ENCODE data around the gene AKAP8.
"Not testable (repeated sequence)": the region's sequence is repeated elsewhere in the genome, so short reads cannot be mapped to it uniquely, and the experiment has no call there.

AKAP8 gene

DNA sequence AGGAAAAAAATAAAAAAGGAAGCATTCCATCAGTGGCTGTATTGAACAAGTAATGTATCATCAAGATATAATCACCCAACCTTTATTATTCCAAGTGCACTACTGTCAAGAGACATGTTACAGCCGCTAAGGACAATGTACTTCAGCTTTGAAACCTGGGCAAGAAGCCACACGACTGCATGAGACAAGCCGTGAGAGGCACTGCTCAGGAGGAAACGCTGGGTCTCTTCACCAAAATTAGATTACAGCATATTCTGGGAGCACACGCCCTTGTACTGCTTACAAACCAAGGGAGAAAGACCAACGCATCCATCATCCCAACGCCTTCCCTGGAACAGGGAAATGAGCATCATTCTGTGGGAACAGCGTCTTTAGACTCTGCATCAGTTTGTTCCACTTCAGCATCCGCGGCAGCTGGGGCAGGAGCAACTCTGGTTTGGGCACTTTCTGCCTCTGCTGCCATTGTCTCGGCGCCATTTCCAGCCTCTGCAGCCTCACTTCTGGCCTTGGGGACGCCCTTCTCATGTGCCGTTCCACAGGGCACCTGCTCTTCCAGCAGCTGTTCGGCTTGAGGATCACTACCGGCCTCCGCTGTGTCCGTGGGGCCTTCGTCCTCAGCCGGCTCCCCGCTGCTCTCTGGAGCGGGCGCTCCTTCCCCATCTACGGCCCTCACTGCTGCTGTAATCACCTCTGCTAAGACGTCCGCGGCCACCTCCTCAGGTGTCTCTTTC, 24.9 kb downstream of the AKAP8 start:
- no peak overlapping the region for H3K4me3 ChIP-seq (ENCODE audit: low read length)
- no peak for DNase-seq (ENCODE audit: low read depth, low spot score)

DNA sequence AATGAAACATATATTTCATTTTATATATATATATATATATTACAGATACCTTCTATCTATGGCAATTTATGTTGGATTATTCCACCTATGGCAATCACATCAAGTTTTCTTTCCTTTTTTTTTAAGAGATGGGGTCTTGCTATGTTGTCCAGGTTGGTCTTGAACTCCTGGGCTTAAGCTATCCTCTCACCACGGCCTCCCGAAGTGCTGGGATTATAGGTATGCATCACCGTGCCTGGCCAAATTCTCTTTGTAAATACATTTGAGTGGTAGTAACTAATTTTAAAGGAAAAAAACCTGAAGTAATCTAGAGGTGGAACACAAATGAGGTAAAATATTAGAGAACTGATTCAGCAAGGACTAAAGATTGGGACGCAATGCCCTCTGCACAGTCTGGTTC, 25.7 kb downstream of the AKAP8 start:
- no peak for DNase-seq (ENCODE audit: low read depth, low spot score)

DNA sequence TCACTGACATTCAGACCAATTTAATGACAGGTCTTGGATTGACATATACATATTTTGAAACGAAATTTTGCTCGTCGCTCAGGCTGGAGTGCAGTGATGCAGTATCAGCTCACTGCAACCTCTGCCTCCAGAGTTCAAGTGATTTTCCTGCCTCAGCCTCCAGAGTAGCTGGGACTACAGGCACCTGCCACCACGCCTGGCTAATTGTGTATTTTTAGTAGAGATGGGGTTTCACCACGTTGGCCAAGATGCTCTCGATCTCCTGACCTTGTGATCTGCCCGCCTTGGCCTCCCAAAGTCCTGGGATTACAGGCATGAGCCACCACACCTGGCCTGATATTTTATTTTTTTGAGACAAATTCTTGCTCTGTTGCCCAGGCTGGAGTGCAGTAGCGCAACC, 27.1 kb downstream of the AKAP8 start:
- not testable (repeated sequence) for H3K4me3 ChIP-seq (ENCODE audit: low read length); DNase-seq (ENCODE audit: low read depth, low spot score)

More for the DNA sequence above, 25.7 kb downstream of the AKAP8 start:
- no peak overlapping the region for H3K4me3 ChIP-seq (ENCODE audit: low read length)

DNA sequence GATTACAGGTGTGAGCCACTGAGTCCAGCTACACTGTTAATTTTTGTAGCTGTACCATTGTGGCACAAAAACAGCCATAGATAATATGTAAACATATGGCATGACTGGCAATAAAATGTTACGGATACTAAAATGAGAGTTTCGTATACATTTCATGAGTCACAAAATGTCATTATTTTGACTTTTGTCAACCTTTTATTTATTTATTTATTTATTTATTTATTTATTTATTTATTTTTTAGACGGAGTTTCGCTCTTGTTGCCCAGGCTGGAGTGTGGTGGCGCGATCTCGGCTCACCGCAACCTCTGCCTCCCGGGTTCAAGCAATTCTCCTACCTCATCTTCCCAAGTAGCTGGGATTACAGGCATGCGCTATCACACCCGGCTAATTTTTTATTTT, 38.3 kb downstream of the AKAP8 start:
- not testable (repeated sequence) for H3K4me3 ChIP-seq (ENCODE audit: low read length); DNase-seq (ENCODE audit: low read depth, low spot score)

DNA sequence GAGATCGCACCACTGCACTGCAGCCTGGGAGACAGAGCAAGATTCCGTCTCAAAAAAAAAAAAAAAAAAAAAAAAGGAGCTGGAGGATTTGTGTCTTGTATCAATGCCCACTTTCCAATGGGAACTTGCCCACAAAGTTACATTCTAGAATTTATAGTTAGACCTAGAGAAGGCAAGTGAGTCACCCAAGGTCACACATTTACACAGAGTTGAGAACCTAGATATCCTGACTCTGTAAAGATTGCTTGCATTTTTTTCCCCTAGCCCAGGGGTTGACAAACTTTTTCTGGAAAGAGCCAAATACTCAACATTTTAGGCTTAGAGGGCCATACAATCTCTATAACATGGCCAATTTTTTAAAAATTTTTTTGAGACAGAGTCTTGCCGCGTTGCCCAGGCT, 39.5 kb downstream of the AKAP8 start:
- DNase-seq (ENCODE audit: low read depth, low spot score), result no peak
- H3K4me3 ChIP-seq (ENCODE audit: low read length), result no peak overlapping the region

DNA sequence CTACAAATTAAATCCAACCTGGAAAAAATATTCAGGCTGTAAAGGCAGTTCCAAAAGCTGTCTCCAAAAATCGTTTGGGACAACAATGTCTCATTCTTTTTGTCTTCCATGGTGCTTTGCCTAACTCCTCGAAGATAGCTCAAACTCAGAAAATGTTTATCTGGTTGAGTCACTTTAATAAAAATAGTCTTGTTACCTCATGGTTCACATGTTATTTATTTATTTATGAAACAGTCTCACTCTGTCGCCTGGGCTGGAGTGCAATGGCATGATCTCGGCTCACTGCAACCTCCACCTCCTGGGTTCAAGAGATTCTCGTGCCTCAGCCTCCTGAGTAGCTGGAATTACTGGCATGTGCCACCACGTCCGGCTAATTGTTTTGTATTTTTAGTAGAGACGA, 42.4 kb downstream of the AKAP8 start:
- DNase-seq (ENCODE audit: low read depth, low spot score), result no peak

DNA sequence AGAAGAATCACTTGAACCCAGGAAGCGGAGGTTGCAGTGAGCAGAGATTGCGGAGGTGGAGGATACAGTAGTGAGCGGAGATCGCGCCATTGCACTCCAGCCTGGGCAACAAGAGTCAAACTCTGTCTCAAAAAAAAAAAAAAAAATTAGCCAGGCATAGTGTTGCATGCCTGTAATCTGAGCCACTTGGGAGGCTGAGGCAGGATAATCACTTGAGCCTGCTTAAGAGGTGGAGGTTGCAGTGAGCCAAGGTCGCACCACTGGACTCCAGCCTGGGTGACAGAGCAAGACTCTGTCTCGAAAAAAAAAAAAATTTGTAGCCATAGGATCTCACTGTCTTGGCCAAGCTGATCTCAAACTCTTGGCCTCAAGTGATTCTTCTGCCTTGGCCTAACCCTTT, 43.6 kb downstream of the AKAP8 start:
- not testable (repeated sequence) for DNase-seq (ENCODE audit: low read depth, low spot score)

More for the DNA sequence above, 42.4 kb downstream of the AKAP8 start:
- H3K4me3 ChIP-seq (ENCODE audit: low read length), result no peak overlapping the region

DNA sequence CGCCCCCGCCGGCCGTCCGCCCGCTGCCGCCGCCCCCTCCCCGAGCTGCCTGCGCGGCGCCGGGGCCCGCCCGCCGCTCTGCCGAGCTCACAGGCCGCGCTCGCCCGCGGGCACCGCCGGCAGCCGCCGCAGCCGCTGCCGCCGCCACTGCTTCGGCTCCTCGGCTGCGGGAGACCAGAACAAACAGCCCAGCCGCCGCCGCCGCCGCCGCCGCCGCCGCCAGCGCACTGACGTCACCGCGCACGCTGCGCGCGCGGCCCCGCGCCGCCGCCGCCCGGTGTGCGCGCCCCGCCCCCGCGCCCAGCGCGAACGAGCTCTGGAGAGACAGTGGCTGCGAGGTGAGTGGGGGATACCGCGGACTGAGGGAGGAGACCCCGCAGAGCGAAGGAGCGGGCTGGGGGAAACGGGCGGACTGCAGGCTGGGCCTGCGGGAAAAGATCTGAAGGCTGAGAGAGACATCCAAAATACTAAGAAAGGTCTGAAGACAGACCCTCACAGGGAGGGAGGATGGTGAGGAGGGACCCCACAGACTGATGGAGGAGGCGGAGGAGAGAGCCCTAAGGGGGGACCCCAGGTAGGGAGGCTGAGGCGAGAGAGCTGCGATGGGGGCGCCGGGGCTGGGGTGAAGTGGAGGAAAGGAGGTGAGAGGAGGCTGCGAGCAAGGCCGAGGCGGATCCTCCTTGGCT, 47.1 kb downstream of the AKAP8 start, which contains the start of gene BRD4:
Gene BRD4, minus strand, starts transcription at position 229 of the 686 bp plus-strand sequence. CDS start 59,440 bp downstream, outside the sequence.
- DNase-seq (ENCODE audit: low read depth, low spot score), result peak; percentile 33

More for the DNA sequence above, 43.6 kb downstream of the AKAP8 start:
- H3K4me3 ChIP-seq (ENCODE audit: low read length), result not testable (repeated sequence)

DNA sequence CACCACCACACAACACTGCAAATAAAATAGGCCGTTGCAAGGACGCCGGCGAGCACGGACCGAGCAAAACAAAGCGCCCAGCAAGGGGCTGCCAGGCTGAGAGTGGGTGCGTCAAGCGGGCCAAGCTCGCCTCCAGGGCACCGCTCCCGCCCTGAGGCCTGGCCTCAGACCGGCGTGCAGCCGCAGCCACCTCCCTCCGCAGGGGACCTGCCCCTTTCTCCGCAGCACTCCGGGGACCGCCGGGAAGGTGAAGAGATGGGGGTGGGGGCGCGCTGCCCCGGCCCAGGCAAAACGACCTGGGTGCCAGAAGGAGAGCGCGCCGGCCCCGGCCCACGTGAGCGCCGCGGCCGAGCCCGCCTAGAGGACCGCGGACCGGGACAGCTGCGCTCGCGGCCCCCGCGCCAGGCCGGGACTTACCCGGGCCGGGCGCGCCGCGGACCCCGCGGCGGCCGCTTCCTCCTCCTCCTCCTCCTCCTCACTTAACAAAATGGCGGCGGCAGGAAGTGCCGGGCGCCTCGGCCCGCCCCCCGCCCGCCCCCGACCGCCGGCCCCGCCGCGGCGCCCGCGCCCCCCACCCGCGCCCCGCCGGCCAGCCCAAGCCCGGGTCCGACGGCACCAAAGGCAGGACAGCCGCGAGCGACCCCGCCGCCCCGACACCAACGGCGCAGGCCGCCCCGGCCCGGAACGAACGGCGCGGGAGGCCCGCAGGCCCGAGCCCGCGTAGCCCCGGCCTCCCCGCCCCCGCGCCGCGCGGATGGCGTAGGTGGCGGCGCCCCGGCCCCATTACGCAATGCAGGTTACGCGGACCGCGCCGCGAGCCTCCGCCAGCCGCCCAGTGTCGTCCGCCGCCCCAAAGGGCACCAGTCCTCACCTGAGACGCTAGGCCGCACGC, 47.9 kb downstream of the AKAP8 start:
- peak overlapping the region; percentile 94 for H3K4me3 ChIP-seq (ENCODE audit: low read length)
- DNase-seq (ENCODE audit: low read depth, low spot score), result no peak

More for the DNA sequence above, 47.1 kb downstream of the AKAP8 start, which contains the start of gene BRD4:
- H3K4me3 ChIP-seq (ENCODE audit: low read length), result peak within 1 kb of the TSS; percentile 94

DNA sequence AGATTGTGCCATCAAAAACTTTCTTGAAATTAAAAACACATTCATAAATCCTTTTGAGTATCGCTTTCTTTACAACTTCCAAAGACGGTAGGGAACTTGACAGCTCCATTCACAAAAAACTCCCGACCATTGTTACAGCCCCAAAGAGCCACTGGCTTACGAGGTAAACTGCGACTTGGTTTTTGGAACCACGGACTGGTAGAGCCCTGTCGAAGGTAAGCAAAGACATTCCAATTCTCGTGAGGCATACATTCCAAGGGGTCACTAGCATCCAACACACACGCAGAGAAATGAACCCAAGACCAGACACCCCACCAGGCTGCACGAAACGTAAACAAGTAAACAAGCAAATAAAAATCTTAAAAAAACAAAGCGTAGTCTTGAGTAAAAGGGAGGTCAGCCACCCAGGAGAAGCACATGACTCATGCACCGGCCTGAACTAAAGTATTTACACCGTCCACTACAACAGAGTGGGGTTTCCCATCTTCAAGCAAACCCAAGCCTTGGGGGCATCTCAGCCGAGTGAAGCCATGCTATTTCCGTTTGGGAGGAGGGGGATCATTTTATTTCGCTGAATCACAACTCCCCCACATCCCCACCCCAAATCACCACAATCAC, 48.7 kb downstream of the AKAP8 start:
- H3K4me3 ChIP-seq (ENCODE audit: low read length), result peak overlapping the region; percentile 94
- no peak for DNase-seq (ENCODE audit: low read depth, low spot score)

DNA sequence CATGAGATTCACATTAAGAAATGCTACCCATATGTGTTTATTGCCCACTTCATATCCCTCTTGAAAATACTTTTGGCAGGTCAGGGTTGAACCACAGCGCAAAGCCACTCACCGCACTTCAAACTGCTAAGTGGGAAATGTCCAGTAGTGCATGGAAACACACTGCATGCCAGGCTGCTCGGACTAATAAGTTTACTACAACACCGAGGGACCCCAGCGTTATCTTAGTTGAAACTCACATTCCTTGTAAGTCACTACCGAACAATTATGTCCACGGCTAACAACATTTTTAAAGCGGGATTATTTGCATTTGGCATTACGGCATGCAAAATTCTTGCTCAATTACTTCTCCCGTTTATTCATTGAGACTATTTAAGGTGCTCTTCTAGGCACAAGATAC, 51.3 kb downstream of the AKAP8 start:
- H3K4me3 ChIP-seq (ENCODE audit: low read length), result no peak overlapping the region
- DNase-seq (ENCODE audit: low read depth, low spot score), result no peak

DNA sequence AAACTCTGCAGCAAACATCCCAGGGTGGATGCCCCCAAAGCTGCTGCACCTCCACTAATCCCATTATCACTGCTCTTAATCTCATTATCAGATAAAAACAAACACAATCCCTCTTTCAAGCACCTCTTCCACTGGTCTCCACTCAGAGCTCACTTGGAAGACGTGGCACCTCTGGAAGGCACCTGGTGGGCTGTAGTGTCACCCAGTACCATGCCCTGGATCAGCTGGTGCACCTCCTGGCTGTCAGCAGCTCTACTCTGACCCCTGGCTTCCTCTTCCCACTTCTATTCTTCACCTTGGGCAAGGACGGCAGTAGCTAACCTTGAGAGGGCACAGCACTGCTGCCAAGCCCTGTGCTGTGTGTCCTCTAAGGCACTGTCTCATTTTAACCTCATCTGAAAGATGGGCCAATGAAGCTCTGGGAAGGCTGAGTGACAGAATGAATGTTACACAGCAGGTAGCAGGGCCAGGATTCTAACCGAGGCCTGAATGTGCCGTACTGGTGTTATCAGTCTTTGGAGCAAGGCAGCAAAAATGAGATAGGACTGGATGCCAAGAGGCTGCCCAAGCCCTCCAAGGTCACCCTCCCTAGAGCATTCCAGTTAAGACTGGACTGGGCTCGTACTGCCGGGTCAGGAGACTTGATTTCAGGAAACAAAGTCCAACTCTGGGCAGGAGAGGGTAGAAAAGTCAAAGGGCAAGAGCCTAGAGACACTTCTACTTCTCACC, 54.6 kb downstream of the AKAP8 start:
- no peak for DNase-seq (ENCODE audit: low read depth, low spot score)
- H3K4me3 ChIP-seq (ENCODE audit: low read length), result no peak overlapping the region

DNA sequence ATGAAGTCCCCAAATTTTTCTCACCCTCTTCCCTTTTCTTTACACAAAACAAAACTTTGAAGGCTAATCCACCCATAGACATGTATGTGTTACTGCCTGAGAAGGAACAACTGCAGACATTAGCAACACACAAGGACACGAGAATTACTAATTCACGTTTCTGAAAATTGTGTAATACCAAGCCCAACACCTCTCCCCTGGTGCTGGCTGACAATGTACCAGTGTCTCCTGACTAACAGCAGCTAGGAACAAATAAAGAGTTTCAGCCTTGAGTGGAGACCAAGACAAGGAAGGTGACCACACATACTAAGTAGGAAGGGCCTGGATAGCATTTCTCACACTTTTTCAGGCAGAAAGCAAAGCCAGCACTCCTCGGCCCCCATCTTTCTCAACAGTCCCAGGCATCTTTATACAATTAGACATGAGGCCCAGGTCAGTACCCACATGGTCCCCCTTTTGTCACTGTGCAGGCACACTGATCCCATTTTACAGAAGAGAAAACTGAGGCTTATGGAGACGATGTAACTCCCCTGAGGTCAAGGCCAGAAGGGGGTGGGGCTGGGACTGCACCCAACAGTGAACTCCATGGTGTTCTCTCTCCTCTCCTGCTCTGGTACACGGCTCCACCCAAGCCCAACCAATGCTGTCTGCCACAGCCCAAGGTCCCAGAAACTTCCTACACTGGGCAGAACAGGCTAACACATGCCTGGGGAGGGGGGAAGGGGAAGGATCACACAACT, 55.9 kb downstream of the AKAP8 start:
- no peak overlapping the region for H3K4me3 ChIP-seq (ENCODE audit: low read length)
- no peak for DNase-seq (ENCODE audit: low read depth, low spot score)

DNA sequence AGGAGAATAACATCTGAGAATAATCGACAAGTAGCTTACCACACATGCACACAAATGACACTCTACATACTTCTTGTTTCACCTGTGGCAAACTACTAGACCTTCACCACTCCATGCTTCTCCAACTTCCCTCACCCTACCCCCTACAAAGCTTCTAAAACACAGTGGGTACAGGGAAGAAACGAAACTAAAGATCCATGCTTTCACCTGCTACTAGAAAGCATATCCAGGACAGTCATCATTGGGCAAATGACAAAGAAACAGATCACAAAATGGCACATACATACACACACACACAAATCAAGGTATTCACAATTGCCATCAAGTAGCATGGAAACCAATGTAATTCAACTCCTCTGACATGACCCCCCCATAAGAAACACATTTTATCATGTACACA, 57.8 kb downstream of the AKAP8 start:
- DNase-seq (ENCODE audit: low read depth, low spot score), result no peak
- no peak overlapping the region for H3K4me3 ChIP-seq (ENCODE audit: low read length)

DNA sequence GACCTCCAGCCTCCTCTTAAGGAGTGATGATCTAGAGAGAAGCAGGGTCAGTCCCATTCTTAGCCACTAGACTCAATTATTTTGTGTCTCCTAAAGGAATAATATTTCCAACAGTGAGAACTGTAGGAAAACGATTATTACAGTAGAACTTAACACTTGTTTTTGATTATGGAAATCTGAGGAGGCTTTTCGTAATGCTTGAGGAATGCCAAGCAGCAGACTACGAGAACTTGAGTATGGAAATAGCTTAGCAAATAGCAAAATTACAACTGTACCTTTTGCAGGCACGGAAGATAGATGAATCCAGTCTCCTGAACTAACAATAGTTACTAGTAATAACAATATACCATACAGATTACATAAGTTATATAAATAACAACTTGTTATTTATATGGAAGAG, 59.5 kb downstream of the AKAP8 start:
- DNase-seq (ENCODE audit: low read depth, low spot score), result no peak
- no peak overlapping the region for H3K4me3 ChIP-seq (ENCODE audit: low read length)

DNA sequence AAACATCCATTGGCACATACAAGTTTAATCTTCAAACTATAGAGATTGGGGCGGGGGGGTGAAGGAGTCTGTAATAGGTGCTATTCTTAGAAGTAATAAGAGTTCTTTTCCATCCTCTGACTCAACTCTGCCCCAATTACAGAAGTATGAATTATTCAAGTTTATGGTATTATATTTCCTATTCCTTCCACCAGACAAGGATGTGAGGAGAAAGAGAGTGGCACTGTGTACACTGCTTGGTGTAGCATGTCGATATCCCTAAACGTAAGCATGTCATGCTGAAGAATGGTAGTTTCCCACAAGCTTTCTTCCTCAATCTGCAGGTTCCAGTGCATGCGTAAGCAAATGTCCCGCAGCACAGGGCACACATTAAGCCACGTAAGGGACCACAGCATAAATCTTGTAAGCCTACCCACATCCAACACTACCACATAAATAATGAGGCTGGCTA, 61.3 kb downstream of the AKAP8 start:
- no peak for DNase-seq (ENCODE audit: low read depth, low spot score)
- no peak overlapping the region for H3K4me3 ChIP-seq (ENCODE audit: low read length)

DNA sequence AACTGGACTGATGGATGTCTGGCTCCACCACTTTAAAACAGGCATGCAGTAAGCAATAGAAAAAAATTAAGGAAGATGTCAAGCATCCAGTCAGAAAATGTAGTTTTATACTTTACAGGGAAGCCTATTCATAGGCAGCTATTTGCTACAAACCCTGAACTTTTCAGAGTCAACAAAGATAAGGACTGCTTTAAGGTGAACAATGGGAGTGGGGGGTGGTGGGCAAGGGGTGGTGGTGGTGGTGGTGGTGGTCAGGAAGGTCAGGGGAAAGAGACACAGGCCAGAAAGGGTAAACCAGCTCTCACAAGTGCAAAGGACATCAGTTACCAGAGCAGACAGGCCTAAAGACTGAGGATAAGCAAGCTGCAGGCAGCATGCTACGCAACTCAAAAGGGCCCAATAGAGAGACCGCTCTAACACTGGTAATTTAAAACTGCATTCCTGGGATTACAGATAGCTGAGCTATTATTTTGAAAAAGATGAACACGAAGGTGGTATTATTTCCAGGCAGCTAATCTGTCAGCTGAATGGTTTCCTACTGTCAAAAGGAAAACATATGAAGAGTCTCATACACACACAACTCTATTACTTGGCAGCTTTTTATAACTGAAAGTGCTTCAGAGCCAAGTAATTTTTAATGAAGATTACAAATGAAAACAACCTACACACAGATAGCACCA, 62.1 kb downstream of the AKAP8 start:
- DNase-seq (ENCODE audit: low read depth, low spot score), result no peak
- no peak overlapping the region for H3K4me3 ChIP-seq (ENCODE audit: low read length)

All from Jurkat, Clone E6-1 (cell line).